ENCODE data around the gene GRIK3. TPM values are rescaled to one million over a fixed set of nuclear protein-coding genes. Genes with fewer than 3 reads are reported as not detected.

Gene GRIK3
- total and polyA plus RNA-seq, 2 of the 8 experiments (the other 6 are each of a cell fraction or from before 2014, with no cell fraction given) = 2.1 to 3.4 TPM

GRCh38 chr1:36994868-36995267 is 39.4 kb downstream of the GRIK3 start:
- TF ChIP-seq RAD21 (IDR thresholded peaks at IDR 0.05 in 1 of 2, conservative IDR thresholded peaks at IDR 0.05 in 1 of 2; ENCODE audit: low read depth in 2 of 2, low read length in 2 of 2) = peak in 1 of 2 experiments; percentile 46; a peak in 2 of 4 replicates
- no peak for TF ChIP-seq SAP30 (IDR thresholded peaks at IDR 0.05; ENCODE audit: insufficient read depth, insufficient replicate concordance, low read length)
- no peak for TF ChIP-seq EZH2 (IDR thresholded peaks at IDR 0.05; ENCODE audit: low read depth, low read length, severe bottlenecking)
- TF ChIP-seq, protein P1, sequence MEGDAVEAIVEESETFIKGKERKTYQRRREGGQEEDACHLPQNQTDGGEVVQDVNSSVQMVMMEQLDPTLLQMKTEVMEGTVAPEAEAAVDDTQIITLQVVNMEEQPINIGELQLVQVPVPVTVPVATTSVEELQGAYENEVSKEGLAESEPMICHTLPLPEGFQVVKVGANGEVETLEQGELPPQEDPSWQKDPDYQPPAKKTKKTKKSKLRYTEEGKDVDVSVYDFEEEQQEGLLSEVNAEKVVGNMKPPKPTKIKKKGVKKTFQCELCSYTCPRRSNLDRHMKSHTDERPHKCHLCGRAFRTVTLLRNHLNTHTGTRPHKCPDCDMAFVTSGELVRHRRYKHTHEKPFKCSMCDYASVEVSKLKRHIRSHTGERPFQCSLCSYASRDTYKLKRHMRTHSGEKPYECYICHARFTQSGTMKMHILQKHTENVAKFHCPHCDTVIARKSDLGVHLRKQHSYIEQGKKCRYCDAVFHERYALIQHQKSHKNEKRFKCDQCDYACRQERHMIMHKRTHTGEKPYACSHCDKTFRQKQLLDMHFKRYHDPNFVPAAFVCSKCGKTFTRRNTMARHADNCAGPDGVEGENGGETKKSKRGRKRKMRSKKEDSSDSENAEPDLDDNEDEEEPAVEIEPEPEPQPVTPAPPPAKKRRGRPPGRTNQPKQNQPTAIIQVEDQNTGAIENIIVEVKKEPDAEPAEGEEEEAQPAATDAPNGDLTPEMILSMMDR (IDR thresholded peaks at IDR 0.05; ENCODE audit: control extremely low read depth in 1 of 3, insufficient read depth in 1 of 3, low read depth in 1 of 3, low read length in 3 of 3) = peak; percentile 25 to 39 (median 30)
- TF ChIP-seq SUZ12 (IDR thresholded peaks at IDR 0.05; ENCODE audit: low read length) = no peak
- Histone ChIP-seq H3K27me3 (replicated peaks in 1 of 4; ENCODE audit: control insufficient read depth in 3 of 4, extremely low read depth in 1 of 4, insufficient read depth in 3 of 4, low read length in 3 of 4) (no peaks in the 10 kb centered on the region), H2BK20ac (ENCODE audit: low read length) (no peak overlapping the region), H2AK5ac (ENCODE audit: low read depth, low read length) (no peak overlapping the region), H3K56ac (replicated peaks; ENCODE audit: insufficient read length, low read depth, low read length) (no peak overlapping the region), H3K79me2 (ENCODE audit: control insufficient read depth in 1 of 2, insufficient read depth in 2 of 2, low read length in 2 of 2) (no peaks in the 10 kb centered on the region), H3K23me2 (ENCODE audit: low read depth, low read length) (no peaks in the 10 kb centered on the region), H4K5ac (ENCODE audit: insufficient read length, low read depth, low read length) (no peak overlapping the region), H3K36me3 (ENCODE audit: control insufficient read depth in 2 of 4, insufficient read depth in 4 of 4, low read length in 3 of 4) (no peaks in the 10 kb centered on the region), H4K8ac (ENCODE audit: extremely low read depth, insufficient read depth, low read length) (no peak overlapping the region), H3K18ac (ENCODE audit: extremely low read depth, low read length) (no peak overlapping the region), H2BK15ac (ENCODE audit: low read length) (no peak overlapping the region), H3K23ac (ENCODE audit: insufficient read length) (no peak overlapping the region), H3K14ac (ENCODE audit: insufficient read length) (no peak overlapping the region), H2BK5ac (ENCODE audit: low read depth, low read length) (no peak overlapping the region), H3K79me1 (ENCODE audit: low read depth, low read length) (no peaks in the 10 kb centered on the region), H3K4ac (replicated peaks; ENCODE audit: insufficient read length, low read depth, low read length) (no peak overlapping the region), H3K4me1 (replicated peaks in 1 of 4; ENCODE audit: control insufficient read depth in 3 of 4, insufficient read depth in 4 of 4, low read length in 3 of 4) (no peaks in the 10 kb centered on the region; a peak in 1 of 7 replicates), H2AFZ (ENCODE audit: low read length) (no peak overlapping the region), H3K4me3 (ENCODE audit: extremely low read depth in 1 of 4, insufficient read depth in 2 of 4, low read depth in 3 of 4, low read length in 4 of 4) (no peak overlapping the region), H3K4me2 (ENCODE audit: insufficient read depth in 1 of 2, low read depth in 2 of 2, low read length in 2 of 2) (no peak overlapping the region), H4K91ac (replicated peaks; ENCODE audit: insufficient read length, low read length) (no peak overlapping the region), H2BK12ac (ENCODE audit: low read depth, low read length) (no peak overlapping the region), H3K9ac (replicated peaks in 1 of 4; ENCODE audit: extremely low read depth in 1 of 4, low read depth in 3 of 4, low read length in 3 of 4) (no peak overlapping the region), H3K27ac (ENCODE audit: low read depth, low read length) (no peak overlapping the region), H2BK120ac (replicated peaks; ENCODE audit: low read depth, low read length) (no peak overlapping the region), H3K9me3 (ENCODE audit: insufficient read depth in 2 of 2, low read depth in 1 of 2, low read length in 1 of 2) (no peaks in the 10 kb centered on the region), H4K20me1 (replicated peaks in 1 of 2; ENCODE audit: control insufficient read depth in 1 of 2, insufficient read depth in 2 of 2, low read length in 2 of 2) (no peaks in the 10 kb centered on the region)
- DNase-seq (ENCODE audit: low read depth in 1 of 2, low spot score in 2 of 2) (no peak), FAIRE-seq (no peak)
- CTCF ChIA-PET (ENCODE audit: partially characterized antibody) = interaction anchor here (0.7 to 3.4 kb wide), 9 partner anchors 12 to 127 kb away, joined by 3 to 13 read pairs (median 4); no protein-coding TSS in a partner anchor
- 87% methylated on average over 8 of the region's 8 CpGs; no CpG with 5 or more reads in 1 of the 2 experiments for WGBS, 2 experiments (ENCODE audit: extremely low coverage in 1 of 2, insufficient coverage in 1 of 2, insufficient read length in 1 of 2, insufficient replicate concordance in 2 of 2, low coverage in 1 of 2, low lambda C conversion rate in 2 of 2, missing lambda C conversion rate in 1 of 2)
- POLR2A ChIA-PET (ENCODE audit: partially characterized antibody) = no interaction called here
